Hepatocyte (in vitro differentiated cells): Measurements from ENCODE around the gene LAMA3.

Experiments used
- CTCF ChIP-seq: fragments of 200-600 bp; sonication (generic); IDR thresholded peaks from 2 replicates; pipeline ENCODE4 v1.5.1; 2016; ENCODE audit warnings: antibody characterized with exemption, mild to moderate bottlenecking; ENCODE audit not compliant: poor library complexity
- EZH2 ChIP-seq: fragments of 200-600 bp; sonication (generic); IDR thresholded peaks from 2 replicates; pipeline ENCODE4 v1.6.1; 2016; ENCODE audit warnings: antibody characterized with exemption, mild to moderate bottlenecking, borderline replicate concordance
- EZH2phosphoT487 ChIP-seq: fragments of 200-600 bp; sonication (generic); IDR thresholded peaks from one replicate; pipeline ENCODE4 v1.6.1; 2018; ENCODE audit warnings: antibody characterized with exemption, mild to moderate bottlenecking, low read depth, moderate library complexity; ENCODE audit not compliant: unreplicated experiment, severe bottlenecking

- TF ChIP-seq CTCF, result no peak
- no peak for TF ChIP-seq EZH2
- no peak for TF ChIP-seq EZH2phosphoT487
These were observed 230.8 kb downstream of the LAMA3 start for GRCh38 chr18:23920054-23920453.
